Measurements from ENCODE around the gene SDE2. TPM values are rescaled to one million over a fixed set of nuclear protein-coding genes. Genes with fewer than 3 reads are reported as not detected.

Gene SDE2
- total RNA-seq (2014; rRNA removed; shearing (Covaris generic)), result 58.5 and 68.7 TPM in 2 replicates
- polyA plus RNA-seq (2014; cell fraction: nucleus; rRNA removed), result 24.6 and 31.2 TPM in 2 replicates

DNA sequence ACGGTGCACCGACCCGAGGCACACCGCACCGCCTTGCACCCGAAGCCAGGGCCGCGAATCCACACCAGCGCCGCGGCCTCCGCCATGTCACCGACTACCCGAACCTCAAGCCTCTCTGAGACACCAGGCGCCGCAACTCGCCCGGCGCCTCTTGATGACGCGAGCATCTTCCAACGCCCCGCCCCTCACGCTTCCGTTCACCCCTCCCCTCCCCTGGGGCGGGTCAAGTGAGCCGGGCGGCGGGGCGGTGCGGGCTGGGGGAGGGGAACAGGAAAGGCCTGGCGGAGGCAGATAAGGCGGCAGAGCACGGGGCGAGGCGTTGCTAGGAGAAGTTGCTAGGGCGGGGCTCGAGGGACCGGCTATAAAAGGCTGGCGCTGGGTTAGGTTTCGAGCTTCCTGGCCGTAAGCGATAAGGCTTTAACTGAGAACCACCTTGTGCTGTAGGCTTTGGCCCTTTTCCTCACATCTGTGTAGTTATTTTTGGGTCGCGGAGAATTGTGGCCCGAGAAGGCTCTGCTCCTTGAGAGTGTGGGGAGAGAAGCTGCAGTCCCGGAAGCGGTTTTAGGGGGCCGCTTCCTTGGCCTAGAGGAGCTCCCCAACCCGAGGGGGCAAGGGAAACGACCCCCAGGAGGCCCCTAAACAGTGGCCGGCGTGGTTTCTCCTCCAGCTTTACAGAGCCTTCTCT, at the start of gene SDE2:
Gene SDE2 (minus strand): TSS at position 117 of the 685 bp plus-strand sequence. CDS start 31 bp downstream, at position 86.
- DNase-seq (ENCODE audit: extremely low read depth, low read depth), result peak; percentile 100

GRCh38 chr1:226048886-226049285, 49.7 kb upstream of the SDE2 start:
- DNase-seq (ENCODE audit: extremely low read depth, low read depth), result no peak

GRCh38 chr1:226047495-226047894, 48.4 kb upstream of the SDE2 start:
- DNase-seq (ENCODE audit: extremely low read depth, low read depth), result no peak

- DNase-seq (ENCODE audit: extremely low read depth, low read depth), result no peak
These were observed 47.1 kb upstream of the SDE2 start for GRCh38 chr1:226046240-226046639.

DNA sequence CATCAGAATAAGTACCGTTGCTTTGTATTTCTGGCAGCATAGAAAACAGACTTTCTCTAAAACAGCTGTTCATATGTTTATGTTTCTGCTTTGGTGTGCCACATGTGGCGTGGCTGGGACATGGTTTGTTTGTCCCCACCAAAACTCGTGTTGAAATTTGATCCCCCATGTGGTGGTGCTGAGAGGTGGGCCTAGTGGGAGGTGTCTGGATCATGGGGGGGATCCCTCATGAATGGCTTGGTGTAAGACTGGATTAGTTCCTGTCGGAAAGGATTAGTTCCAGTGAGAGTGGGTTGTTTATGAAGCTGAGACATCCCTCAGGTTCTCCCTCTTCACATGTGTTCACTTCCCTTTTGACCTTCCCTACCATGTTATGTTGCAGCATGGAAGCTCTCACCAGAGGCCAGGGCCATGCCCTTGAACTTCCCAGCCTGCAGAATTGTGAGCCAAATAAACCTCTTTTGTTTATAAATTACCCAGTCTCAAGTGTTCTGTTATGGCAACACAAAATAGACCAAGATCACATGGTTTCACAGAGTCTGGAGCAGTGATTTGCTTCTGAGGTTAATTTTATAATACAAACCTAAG, 45.5 kb upstream of the SDE2 start:
- DNase-seq (ENCODE audit: extremely low read depth, low read depth), result no peak

- DNase-seq (ENCODE audit: extremely low read depth, low read depth), result no peak
These were observed 42.3 kb upstream of the SDE2 start for GRCh38 chr1:226041419-226041818.

DNA sequence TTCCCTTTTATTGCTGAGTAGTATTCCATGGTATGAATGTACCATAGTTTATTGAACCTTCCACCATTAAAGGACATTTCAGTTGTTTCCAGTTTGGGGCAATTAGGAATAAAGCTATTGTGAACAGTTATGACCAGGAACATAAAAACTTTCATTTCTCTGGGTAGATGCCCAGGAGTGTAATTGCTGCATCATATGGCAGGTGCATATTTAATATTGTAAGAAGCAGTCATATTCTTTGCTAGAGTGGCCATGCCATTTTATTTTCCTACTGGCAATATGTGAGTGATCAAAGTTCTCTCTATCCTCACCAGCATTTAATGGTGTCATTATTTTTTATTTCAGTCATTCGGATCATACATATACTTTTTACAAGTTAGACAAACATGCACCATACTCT, 39.5 kb upstream of the SDE2 start:
- DNase-seq (ENCODE audit: extremely low read depth, low read depth), result no peak

DNA sequence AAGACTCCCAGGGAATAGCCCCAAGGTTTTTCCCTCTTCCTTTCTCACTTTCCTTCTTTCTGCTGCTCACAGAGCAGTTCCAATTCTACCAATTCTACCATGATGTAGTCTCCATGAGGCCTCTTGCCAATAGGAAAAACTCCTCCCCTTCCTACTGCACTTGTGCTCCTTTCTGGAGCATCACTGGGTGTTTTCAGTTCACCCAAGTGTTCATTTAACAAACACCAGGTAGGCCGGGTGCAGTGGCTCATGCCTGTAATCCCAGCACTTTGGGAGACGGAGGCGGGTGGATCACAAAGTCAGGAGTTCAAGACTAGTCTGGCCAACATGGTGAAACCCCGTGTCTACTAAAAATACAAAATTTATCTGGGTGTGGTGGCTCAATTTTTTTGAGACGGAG, 36.8 kb upstream of the SDE2 start:
- no peak for DNase-seq (ENCODE audit: extremely low read depth, low read depth)

DNA sequence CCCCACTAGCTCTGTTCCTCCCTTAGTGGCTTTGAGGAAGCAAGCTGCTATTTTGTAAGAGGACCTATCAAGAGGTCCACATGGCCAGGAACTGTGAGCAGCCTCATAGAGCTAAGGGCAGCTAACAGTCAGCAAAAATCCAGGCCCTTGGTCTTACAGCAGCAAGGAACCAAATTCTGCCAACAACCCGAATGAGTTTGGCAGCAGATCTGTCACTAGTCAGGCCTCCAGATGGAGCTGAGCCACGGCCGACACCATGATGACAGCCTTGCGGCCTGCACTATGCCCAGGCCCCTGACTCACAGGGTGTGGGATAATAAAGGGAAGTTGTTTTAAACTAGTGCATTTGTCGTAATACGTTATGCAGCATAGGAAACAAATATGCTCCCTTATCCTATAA, 35.3 kb upstream of the SDE2 start:
- DNase-seq (ENCODE audit: extremely low read depth, low read depth), result no peak

GRCh38 chr1:226033991-226034390, 34.8 kb upstream of the SDE2 start:
- DNase-seq (ENCODE audit: extremely low read depth, low read depth), result no peak

DNA sequence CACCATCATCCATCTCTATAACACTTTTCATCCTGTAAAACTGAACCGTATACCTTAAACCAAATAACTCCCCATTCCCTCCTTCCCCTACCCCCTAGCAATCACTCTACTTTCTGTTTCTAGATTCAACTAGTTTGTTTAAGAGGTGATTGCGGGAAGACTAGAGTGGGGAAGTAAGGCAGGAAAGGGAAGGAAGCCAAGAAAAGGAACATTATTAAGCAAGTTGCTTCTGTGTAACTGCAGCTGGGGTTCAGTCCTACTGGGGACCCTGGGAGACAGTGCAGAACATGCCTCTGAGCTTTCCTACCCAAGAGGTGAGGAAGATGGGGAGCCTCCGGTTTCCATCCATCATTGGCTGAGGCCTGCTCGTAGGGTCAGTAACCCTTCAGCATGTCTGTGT, 34.4 kb upstream of the SDE2 start:
- DNase-seq (ENCODE audit: extremely low read depth, low read depth), result no peak

DNA sequence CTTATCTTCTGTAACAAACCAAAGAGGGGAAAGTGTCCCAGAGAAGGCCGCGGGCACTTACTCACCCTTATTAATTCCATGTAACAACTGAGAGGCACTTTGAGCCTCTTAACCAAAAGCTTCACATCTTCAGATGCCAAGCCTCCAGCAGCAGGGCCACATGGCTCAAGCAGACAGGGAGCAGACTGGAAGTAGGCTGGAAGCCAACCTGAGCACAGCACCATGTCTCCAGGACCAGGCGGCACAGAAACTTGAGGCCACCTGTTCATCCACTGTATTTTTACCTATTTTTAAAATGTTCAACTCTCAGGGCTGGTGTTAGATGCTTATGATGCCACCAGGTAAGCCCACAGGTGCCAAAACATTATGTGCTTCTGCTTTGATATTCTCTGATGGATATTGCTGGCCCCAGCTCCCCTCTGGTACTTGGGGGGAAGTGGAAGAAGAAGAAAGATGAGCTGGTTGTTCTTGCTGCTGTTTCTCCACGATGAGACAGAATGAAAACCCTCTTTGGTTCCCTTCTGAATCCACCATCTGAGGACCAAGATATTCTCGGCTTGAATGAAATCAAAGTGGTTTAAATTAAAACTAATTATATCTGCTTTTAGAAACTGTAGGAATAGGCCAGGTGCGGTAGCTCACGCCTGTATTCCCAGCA, 30.6 kb upstream of the SDE2 start:
- no peak for DNase-seq (ENCODE audit: extremely low read depth, low read depth)

- no peak for DNase-seq (ENCODE audit: extremely low read depth, low read depth)
These were observed 30.0 kb upstream of the SDE2 start for GRCh38 chr1:226029093-226029496.

- no peak for DNase-seq (ENCODE audit: extremely low read depth, low read depth)
These were observed 28.5 kb upstream of the SDE2 start for GRCh38 chr1:226027538-226028217.

GRCh38 chr1:226026833-226027232, 27.7 kb upstream of the SDE2 start:
- DNase-seq (ENCODE audit: extremely low read depth, low read depth), result no peak

GRCh38 chr1:226023735-226024134, 24.6 kb upstream of the SDE2 start:
- no peak for DNase-seq (ENCODE audit: extremely low read depth, low read depth)

DNA sequence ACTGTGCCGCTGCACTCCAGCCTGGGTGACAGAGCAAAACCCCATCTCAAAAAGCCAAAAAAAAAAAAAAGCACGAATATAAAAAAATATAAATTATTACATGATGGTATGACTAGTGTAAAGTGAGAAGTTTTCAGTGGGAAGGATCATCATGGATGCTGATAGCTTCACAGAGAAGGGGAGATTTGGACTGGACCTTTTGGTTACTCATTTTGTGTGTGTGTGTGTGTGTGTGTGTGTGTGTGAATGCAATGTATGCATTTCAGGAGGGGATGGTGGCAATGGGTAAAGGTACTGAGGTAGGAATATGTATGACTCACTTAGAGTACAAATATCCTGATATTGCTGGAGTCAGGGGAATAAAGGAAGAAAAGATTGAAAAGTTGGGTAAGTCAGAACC, 22.7 kb upstream of the SDE2 start:
- DNase-seq (ENCODE audit: extremely low read depth, low read depth), result no peak

GRCh38 chr1:226021401-226021800, 22.3 kb upstream of the SDE2 start:
- DNase-seq (ENCODE audit: extremely low read depth, low read depth), result no peak

DNA sequence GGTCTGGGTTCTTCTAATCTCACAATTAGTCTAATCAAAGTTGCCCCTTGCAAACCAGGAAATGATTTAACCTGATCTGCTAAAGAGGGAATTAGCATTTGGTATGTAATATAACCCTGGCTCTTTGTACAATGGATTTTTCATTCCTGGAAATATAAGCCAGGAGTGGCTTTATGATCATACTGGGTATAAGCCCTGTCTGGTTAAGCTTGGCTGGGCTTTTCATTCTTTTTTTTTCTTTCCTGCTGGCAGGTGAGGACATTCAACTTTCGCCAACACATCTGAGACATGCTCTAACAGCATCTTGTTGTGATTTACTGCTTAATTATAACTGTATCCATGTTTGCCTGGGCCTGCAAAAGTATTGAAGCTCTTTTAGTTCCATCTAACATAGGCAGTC, 20.4 kb upstream of the SDE2 start:
- no peak for DNase-seq (ENCODE audit: extremely low read depth, low read depth)

DNA sequence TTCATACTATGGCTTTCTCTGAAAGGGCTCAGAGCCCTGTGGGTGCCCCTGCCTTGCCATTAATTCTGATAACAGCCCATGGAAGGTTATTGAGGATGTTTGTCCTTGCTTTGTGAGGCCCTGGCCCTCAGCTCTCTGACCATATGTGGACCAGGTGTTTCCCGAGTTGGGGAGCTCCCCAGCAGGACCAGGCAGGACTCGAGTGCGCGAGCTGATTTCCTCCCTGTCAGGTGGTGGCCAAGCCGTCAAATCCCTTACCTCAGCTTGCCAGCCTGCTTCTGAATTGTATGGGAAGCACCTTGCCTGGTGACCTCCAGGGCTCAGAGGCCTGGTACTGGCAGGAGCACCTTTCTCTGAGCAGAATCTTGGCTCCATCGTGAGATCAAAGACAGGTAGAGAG, 17.9 kb upstream of the SDE2 start:
- DNase-seq (ENCODE audit: extremely low read depth, low read depth), result no peak

- no peak for DNase-seq (ENCODE audit: extremely low read depth, low read depth)
These were observed 10.5 kb upstream of the SDE2 start for GRCh38 chr1:226009650-226010044.

Measured in NCI-H460 (cell line).